HG02884 (cell line): Measurements from ENCODE around the gene NKD2.
"Not testable (repeated sequence)": the region's sequence is repeated elsewhere in the genome, so short reads cannot be mapped to it uniquely, and the experiment has no call there.

Experiments used
- ATAC-seq: cut with Tn5 transposase; IDR thresholded peaks from one replicate; pipeline ENCODE4 v1.9.1; 2021; ENCODE audit warnings: mild to moderate bottlenecking, moderate library complexity; ENCODE audit not compliant: unreplicated experiment

NKD2 gene

DNA sequence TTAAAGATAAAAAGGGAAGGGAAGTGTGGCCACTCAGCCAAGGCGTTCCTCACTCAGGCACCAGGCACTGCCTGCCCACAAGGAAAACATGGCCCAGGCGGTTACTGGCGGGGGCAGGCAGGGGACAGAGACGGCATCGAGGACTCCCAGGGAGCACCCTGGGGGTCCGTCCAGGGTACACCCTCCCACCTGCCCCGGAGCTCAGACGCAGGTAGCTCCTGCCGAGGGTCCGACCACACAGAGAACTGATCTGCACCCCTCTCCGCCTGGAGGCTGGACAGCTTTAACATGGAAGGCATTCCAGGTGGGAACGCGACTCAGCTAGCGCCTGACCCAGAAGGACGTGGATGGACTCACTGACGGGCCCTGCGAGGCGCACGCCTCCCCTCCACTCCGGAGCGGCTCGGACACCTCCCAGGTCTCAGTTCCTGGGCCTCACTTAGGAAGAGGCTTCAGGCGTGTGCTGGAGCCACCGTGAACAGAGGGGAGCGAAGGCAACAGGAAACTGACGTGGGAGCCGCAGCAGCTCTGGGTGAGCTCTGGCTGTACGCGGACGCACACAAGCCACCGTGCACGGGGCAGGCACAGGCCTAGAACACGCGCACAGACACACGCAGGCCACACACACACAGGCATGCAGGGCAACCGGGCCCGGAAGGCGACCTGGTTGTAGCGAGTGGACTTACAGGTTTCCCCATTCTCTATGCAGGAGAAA is 47.5 kb downstream of the NKD2 start:
- no peak for ATAC-seq

DNA sequence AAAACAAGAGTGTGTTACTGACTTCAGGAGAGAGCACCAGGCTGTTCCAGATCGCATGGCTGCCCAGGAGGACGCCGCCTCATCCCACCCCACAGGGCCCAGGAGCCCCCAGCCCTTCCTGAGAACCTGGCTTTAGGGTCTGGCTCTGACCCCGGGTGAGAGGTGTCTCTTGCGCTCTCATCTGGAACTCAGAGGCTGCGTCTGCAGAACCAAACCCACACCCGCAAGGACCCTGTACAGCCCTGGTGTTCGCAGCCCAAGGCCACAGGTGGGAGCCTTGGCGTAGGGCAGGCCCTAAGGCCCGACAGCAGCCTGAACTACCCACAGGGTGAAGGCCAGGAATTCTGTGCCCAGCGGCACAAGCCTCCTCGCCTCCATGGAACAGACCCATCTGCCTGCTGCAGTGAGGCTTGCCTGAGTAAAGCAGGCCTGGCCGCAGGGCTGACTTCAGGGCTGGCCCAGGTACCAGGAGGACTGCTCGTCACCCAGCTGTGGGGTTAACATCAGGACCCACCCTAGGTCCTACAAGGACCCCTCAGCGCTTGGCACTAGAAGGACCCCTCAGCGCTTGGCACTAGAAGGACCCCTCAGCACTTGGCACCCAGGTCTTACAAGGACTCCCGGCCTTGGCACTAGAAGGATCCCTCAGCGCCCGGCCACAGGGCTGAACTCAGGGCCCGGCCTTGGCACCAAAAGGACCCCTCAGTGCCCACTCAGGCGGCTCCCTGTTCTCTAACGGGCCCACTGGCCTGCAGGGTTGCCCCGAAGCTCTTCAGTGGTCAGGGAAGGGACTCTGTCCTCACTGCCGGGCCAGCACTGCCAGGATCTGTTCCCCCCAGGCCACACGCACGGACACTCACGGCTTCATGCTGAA is 48.2 kb downstream of the NKD2 start:
- ATAC-seq: no peak

DNA sequence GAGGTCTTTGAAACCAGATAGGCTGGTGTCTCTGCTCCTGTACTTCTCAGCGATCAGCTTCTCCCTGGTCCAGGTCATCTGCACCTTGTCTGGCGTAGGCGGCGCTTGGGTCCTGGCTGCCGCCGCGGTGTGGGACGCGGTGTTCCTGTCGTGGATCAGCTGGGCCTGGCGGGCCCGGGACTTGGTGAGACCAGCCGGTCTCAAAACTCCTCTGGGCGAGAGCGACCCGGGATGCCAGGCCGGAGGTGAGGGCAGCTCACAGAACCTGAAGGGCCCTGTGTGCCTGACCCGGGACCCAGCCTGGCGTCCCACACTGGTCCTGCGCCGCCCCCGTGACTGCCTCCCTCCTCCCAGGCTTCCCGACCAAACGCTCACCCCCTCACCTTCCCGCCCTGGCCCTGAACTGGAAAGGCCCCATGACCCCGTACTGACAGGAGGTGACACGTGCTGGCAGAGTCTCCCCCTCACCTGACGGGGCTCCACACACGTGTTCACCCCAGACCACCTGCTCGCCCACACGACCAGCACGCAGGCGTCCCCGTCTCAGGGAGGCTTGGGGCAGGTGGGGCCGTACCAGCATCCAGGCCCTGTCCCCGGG is 49.0 kb downstream of the NKD2 start:
- no peak for ATAC-seq

DNA sequence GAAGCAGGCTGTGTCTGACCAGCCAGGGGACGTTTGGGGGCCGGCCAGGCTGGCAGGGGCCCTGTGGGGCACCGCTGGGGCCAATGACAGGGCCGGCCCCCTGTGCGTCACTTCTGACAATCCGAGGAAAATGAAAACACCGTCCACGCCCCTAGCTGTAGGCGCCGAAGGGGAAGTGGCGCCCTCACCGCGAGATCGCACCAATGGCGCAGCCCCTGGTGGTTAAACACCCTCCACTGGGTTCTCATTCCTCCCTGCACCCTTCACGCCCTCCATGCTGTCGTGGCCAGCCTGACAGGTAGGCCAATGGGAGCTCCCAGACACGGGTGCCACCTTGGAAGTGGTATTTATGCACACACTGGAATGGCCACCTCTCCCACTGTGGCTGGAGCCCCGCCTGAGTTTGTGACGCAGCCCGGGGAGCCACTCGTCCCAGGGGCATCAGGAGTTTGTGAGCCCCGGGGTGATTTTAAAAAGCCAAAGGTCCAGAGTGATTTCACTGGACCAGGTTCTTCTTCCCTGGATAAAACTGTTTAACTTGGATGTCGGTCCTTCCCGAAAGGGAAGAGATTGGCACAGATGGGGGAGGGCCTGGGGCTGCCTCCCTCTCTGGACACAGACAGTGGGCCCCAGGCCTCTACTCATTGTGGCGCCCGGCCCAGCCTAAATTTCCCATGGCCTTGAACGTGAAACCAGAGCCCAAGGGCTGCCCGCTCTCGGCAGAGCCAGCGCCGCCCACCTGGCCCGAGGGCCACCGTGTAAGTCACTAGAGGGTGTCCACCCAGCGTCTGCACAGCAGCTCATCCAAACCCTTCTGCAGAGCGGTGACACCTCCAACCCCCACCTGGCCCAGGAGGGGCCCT is 49.7 kb downstream of the NKD2 start:
- ATAC-seq: no peak

DNA sequence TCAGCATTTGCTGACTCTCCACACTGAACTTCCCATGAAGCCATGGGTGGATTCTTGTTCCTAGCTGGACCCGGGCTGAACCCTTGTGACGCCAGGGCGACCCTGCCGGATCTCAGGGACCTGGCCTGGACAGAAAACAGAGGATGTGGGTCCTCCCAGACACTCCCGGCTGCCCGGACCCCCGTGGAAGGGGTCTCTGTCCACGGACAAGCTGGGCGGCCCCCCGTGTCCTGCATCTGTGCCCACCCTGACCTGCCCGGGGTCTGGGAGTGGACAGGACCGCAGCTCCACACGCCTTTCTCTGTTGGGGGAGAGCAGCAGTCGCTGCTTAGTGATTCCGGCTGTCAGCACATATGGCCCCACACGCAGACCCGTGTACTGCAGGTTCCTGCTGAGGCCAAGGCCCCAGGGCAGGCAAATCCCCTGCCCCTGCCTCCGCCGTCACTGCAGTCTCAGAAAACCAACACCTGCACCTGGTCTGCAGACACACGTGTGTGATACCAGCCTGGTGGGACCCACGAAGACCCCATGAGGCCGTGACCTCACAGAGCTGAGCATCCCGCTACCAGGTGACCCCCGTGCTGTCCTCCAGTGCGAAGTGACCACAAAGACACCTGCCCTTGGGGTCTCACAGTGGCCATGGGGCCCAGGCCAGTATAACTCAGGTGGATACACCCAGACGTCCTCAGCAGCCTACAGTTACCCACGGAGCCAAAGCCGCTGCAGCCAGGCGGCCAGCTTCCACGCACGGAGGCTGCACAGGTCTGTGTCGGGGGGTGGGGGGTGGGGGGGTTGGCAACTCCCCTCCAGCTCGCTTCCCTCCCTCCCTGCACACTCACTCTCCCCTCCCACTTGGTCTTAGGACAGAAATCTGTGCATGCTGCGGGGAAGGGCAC is 50.6 kb downstream of the NKD2 start:
- ATAC-seq: no peak

DNA sequence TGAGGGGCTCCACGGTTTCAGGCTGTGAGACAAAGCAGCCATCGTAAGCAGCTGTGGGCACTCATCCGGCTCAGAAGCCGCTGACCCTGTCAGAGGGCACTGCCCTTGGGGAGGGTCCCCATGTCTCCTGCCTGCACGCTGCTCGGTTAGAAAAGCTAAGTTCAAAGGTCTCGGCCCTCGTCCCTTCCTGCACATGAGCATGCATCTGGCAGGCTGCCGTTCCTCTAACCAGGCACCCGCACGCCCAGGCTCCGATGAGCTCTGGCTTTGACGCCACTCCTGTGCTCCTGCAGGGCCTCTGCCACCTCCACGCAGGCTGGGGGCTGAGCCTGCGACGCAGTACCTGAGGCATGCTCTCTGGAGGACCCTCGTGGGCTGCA is 51.3 kb downstream of the NKD2 start:
- no peak for ATAC-seq

DNA sequence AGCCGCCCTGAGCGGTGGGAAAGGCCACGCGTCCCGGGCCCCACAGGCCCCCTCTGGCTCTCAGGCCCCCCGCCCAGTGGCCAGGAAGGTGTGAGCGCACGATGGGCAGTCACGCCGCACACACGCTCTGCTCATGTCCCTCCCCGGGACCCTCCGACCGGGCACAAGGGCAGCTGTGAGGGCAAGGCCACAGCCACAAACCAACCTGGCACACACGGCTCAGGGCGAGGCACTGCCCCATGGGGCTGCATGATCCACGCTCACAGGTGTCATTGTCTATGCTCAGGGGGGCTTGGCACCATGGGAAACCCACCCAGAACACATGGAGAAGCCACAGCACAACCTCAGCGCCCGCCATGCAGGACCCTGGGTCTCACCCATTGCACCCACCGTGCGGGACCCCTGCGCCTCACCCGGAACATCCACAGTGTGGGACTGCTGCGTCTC is 52.0 kb downstream of the NKD2 start:
- ATAC-seq: no peak

DNA sequence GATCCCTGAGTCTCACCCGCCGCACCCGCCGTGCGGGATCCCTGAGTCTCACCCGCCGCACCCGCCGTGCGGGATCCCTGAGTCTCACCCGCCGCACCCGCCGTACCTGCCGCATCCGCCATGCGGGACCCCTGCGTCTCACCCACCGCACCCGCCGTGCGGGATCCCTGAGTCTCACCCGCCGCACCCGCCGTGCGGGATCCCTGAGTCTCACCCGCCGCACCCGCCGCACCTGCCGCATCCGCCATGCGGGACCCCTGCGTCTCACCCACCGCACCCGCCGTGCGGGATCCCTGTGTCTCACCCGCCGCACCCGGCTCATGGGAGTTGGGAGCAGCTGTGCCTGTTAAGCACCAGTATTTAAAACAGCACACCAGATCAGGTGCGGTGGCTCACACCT is 52.7 kb downstream of the NKD2 start:
- ATAC-seq: not testable (repeated sequence)

DNA sequence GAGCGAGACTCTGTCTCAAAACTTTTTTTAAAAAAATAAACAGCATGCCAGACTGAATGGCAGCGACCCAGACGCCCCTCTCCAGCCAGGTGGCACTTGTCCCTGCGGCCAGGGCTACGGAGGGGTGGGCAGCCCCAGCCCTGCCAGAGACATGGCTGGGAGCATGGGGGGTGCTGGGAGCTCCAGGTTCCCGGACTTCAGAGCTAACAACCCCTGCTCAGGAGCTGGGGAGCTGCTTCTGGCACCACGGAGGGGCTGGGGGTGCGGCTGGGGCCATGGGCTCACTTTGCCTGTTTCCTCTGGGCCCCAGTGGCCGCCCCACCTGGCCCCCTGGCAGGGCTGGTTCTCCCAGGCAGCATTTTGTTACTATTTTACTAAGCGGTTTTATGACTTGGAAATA is 53.3 kb downstream of the NKD2 start:
- no peak for ATAC-seq

DNA sequence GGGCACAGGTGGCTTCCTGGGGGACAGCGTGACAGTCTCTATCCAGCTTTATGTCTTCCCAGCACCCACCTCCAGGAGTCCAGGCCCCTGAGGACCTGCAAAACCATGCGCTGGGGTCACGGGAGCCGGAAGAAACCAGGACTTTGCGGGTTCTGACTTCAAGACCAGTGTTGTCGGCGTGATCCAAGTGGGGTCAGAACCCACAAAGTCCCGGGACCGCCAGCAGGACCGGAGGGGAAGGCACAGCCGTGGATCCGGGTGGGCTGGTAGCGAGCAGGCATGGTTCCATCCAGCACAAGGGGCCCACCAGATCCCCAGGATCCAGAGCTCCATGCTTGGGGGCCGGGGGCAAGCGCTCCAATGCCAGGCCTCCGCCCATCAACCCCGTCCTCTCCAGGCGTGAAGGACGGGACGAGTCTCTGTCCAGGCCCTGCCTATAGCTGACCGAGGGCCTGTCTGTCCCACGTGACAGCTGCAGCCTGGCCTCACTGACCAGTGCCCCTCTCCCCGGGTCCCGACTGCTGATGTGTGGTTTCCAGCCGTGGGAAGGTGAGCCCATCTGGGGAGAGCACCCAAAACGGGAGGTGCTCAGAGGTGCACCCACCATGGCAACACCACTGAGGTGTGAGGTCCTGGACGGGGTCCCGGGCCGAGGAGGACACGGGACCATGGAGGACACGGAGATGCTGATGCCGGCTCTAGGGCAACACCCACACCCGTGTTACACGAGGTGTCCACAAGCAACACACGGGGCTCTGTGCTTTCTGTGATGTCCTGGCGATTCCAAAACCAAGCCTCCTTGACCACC is 54.4 kb downstream of the NKD2 start:
- ATAC-seq: no peak

DNA sequence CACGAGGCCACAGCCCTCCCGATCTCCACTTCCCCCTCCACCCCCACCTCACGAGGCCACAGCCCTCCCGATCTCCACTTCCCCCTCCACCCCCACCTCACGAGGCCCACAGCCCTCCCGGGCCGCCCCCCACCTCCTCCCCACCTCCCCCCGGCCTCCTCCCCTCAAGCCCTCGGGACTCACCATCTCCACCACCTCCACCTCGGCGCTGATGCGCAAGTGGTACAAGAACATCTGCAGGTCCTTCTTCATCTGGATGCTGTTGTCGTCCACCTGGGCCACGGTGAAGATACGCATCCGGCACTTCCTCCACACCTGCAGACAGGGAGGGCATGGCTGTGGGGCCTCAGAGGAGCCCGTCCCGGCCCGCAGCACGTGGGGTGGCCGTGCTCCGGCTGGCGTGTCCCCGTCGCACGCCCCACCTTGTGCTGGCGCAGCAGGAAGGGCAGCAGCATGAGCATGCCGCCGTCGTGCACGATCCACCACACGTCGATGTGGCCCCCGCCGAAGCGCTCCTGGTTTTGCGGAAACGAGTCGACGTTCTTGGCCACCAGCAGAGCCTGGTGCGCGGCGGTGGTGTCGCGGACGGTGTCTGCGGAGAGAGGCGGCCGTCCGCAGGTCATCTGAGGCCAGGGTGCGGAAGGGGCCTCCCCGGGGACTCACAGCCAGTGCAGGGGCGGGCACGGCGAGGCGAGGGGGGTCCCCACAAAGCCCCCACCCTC is 55.2 kb downstream of the NKD2 start:
- ATAC-seq: no peak

DNA sequence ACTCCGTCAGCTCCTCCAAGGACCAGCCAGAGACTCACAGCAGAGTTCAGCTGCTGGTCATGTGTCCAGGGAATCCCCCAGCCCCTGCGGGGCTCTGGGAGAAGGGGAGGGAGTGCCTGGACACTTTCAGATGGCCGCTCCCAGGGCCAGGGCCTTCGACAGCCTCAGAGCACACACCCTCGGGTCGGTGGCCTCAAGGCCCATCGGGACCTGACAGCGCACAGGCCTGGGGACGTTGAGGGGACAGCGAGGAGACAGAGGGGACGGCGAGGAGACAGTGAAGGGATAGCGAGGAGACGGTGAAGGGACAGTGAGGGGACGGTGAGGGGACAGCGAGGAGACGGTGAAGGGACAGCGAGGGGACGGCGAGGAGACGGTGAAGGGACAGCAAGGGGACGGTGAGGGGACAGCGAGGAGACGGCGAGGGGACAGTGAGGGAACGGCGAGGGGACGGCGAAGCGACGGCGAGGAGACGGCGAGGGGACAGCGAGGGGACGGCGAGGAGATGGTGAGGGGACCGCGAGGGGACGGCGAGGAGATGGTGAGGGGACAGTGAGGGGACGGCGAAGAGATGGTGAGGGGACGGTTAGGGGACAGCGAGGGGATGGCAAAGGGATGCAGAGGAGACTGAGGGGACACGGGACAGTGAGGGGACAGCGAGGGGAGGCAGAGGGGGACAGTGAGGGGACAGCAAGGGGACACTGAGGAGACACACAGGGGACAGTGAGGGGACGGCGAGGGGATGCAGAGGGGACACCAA is 56.0 kb downstream of the NKD2 start:
- ATAC-seq: no peak

DNA sequence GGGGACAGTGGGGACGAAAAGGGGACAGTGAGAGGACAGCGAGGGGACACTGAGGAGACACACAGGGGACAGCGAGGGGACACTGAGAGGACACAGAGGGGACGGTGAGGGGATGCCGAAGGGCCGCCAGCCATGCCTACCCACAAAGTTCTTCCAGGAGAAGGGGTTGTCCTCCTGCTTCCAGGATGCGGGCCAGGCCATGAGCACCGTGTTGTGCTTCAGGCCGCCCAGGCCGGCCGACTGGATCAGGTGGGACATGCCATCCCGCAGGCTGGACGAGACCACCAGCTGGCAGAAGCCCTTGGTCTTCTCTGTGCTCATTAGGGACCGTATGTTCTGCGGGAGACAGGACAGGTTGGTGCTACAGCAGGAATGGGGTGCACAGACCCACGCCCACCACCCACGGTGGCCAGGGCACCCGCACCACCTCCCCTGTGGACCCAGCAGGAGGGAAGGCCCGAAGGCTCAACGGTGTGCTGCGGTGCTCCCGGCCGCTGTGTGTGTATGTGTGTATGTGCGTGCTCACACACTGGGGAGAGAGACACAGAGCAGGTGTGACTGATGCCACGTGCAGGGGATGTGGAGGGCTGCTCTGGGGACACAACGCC is 56.6 kb downstream of the NKD2 start:
- ATAC-seq: no peak

DNA sequence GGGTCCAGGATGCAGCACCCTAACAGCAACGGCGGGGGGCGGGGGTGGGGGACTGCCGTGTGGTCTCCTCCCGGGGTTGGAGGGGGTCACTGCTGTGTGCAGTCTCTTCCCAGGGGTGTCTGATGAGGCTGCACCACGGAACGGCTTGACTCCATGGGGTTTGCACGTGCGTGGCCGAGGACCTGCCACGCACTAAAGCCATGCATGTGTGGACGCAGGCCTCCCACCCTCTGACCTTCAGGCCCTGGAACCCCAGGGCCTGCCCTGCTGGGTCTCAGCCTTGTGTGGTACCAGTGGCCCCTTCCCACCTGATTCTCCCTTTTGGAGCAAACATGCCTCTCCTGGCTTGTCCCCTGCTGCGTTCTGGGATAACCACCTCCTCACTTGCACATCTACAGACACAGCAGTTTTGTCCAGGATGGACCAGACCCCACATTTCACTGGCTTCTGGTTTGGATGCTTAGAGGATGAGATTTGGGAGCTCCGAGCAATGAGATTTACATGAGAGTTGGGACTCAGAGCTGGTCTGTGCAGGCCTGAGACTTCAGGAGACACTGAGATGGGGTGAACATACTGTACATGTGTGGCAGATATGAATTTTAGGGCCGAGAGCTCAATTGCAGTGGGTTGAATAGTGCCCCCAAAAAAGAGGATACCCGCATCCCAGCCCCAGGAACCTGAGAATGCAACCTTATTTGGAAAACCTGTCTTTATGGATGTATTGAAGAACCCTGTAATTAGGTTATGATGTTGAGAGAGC is 57.5 kb downstream of the NKD2 start:
- no peak for ATAC-seq

DNA sequence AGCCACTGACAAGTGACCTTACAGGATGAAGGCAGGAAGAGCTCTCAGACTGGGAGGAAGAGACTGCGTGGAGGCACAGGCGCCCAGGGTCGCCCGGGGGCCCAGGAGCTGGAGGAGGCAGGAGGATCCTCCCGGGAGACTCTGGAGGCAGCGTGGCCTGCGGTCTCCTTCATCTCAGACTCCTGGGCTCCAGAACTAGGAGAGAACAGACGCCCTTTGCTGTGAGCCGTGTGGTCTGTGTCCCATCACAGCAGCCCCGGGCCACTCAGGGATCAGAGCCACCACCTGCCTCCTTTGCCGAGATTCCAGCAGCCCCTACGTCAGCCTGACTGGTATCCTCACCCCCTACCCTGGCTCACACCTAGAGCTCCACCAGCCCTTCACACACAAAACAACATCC is 58.1 kb downstream of the NKD2 start:
- ATAC-seq: no peak
